Hepatocyte (in vitro differentiated cells): ENCODE data around the gene VCAM1. TPM values are rescaled to one million over a fixed set of nuclear protein-coding genes. Genes with fewer than 3 reads are reported as not detected.

Experiments used
- DNase-seq: peaks from one replicate; pipeline ENCODE4 v3.0.0-alpha.2; 2016; ENCODE audit warnings: low spot score
- H2AFZ ChIP-seq: fragments of 200-600 bp; sonication (generic); 2 replicates; pipeline ENCODE4 v1.6.0; 2016; ENCODE audit warnings: antibody characterized with exemption, mild to moderate bottlenecking
- H3K27ac ChIP-seq: fragments of 200-600 bp; sonication (generic); 2 replicates; pipeline ENCODE4 v1.5.1; 2016; ENCODE audit warnings: mild to moderate bottlenecking
- H3K27me3 ChIP-seq: fragments of 200-600 bp; sonication (generic); 2 replicates; pipeline ENCODE4 v1.6.1; 2016
- H3K36me3 ChIP-seq: fragments of 200-600 bp; sonication (generic); replicated peaks from 2 replicates; pipeline ENCODE4 v1.5.1; 2016; ENCODE audit warnings: low read depth; ENCODE audit not compliant: insufficient read depth
- H3K4me1 ChIP-seq: fragments of 200-600 bp; sonication (generic); 2 replicates; pipeline ENCODE4 v1.5.1; 2016; ENCODE audit warnings: mild to moderate bottlenecking, moderate library complexity; ENCODE audit not compliant: insufficient read depth
- H3K4me2 ChIP-seq: fragments of 200-600 bp; sonication (generic); 2 replicates; pipeline ENCODE4 v1.6.0; 2016
- H3K4me3 ChIP-seq: fragments of 200-600 bp; sonication (generic); 2 replicates; pipeline ENCODE4 v1.5.1; 2016; ENCODE audit warnings: mild to moderate bottlenecking
- H3K79me2 ChIP-seq: fragments of 200-600 bp; sonication (generic); 2 replicates; pipeline ENCODE4 v1.6.0; 2017; ENCODE audit warnings: mild to moderate bottlenecking
- H3K9me2 ChIP-seq: fragments of 200-600 bp; sonication (generic); replicated peaks from 2 replicates; pipeline ENCODE4 v1.6.0; 2017; ENCODE audit warnings: mild to moderate bottlenecking; ENCODE audit not compliant: insufficient read depth
- H3K9me3 ChIP-seq: fragments of 200-600 bp; sonication (generic); 2 replicates; pipeline ENCODE4 v1.5.1; 2016; ENCODE audit warnings: low read depth, mild to moderate bottlenecking
- H4K20me1 ChIP-seq: fragments of 200-600 bp; sonication (generic); 2 replicates; pipeline ENCODE4 v1.6.0; 2016; ENCODE audit warnings: mild to moderate bottlenecking; ENCODE audit not compliant: insufficient read depth, poor library complexity, severe bottlenecking
- CTCF ChIP-seq: fragments of 200-600 bp; sonication (generic); IDR thresholded peaks from 2 replicates; pipeline ENCODE4 v1.5.1; 2016; ENCODE audit warnings: antibody characterized with exemption, mild to moderate bottlenecking; ENCODE audit not compliant: poor library complexity
- EZH2 ChIP-seq: fragments of 200-600 bp; sonication (generic); IDR thresholded peaks from 2 replicates; pipeline ENCODE4 v1.6.1; 2016; ENCODE audit warnings: antibody characterized with exemption, mild to moderate bottlenecking, borderline replicate concordance
- EZH2phosphoT487 ChIP-seq: fragments of 200-600 bp; sonication (generic); IDR thresholded peaks from one replicate; pipeline ENCODE4 v1.6.1; 2018; ENCODE audit warnings: antibody characterized with exemption, mild to moderate bottlenecking, low read depth, moderate library complexity; ENCODE audit not compliant: unreplicated experiment, severe bottlenecking
- WGBS: methylation state at CpG from one replicate; pipeline ENCODE4 v1.1.6; 2016; ENCODE audit warnings: low lambda C conversion rate; ENCODE audit errors: missing lambda C conversion rate; 5-methylcytosine and 5-hydroxymethylcytosine counted together
- polyA plus RNA-seq: library from polyadenylated mRNA; unstranded; fragments of >200 nt; fragmentation: Nextera tagmentation; extraction: Ambion mirVana; gene quantifications from 2 replicates; pipeline ENCODE4 v1.2.1, GENCODE V29; 2016
- total RNA-seq: library from RNA; depleted of rRNA; stranded (reverse); fragments of >200 nt; gene quantifications from 2 replicates; pipeline ENCODE4 v1.2.3, GENCODE V29; 2014

The VCAM1 gene
- total and polyA plus RNA-seq, 2 experiments from 2014 or later, result 43.2 to 85.3 TPM

DNA sequence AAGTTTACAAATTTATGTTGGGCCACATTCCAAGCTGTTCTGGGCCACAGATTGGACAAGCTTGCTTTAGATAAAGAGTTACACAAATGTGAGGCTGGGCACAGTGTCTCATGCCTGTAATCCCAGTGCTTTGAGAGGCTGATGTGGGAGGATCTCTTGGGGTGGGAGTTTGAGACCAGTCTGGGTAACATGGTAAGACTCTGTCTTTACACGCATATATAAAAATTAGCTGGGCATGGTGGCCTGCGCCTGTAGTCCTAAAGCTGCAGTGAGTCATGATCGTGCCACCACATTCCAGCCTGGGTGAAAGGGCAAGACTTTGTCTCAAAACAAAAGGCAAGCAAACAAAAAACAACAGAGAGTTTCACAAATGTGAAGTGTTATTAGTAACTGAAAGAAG is 5.9 kb upstream of the VCAM1 start:
- Histone ChIP-seq H3K27me3 (no peaks in the 10 kb centered on the region), H4K20me1 (no peaks in the 10 kb centered on the region), H3K4me2 (no peak overlapping the region), H3K27ac (no peak overlapping the region), H2AFZ (no peak overlapping the region), H3K9me2 (no peaks in the 10 kb centered on the region), H3K79me2 (no peaks in the 10 kb centered on the region), H3K4me3 (no peak overlapping the region), H3K9me3 (no peaks in the 10 kb centered on the region), H3K4me1 (peaks cover 6% of the 10 kb centered on the region), H3K36me3 (no peaks in the 10 kb centered on the region)
- no peak for TF ChIP-seq EZH2phosphoT487
- no peak for TF ChIP-seq CTCF
- WGBS, result 90% methylated on average over 3 of the region's 3 CpGs
- DNase-seq, result no peak

- Histone ChIP-seq H3K27me3 (no peaks in the 10 kb centered on the region), H4K20me1 (no peaks in the 10 kb centered on the region), H3K9me2 (no peaks in the 10 kb centered on the region), H2AFZ (no peak overlapping the region), H3K9me3 (no peaks in the 10 kb centered on the region), H3K27ac (no peak overlapping the region), H3K4me3 (no peak overlapping the region), H3K79me2 (no peaks in the 10 kb centered on the region), H3K36me3 (no peaks in the 10 kb centered on the region), H3K4me1 (peaks cover 6% of the 10 kb centered on the region), H3K4me2 (no peak overlapping the region)
- WGBS, result 63% methylated on average over 1 of the region's 1 CpG
- DNase-seq, result no peak
- TF ChIP-seq EZH2 (no peak), EZH2phosphoT487 (no peak), CTCF (no peak)
Observed at GRCh38 chr1:100714599-100714998, 4.9 kb upstream of the VCAM1 start.

DNA sequence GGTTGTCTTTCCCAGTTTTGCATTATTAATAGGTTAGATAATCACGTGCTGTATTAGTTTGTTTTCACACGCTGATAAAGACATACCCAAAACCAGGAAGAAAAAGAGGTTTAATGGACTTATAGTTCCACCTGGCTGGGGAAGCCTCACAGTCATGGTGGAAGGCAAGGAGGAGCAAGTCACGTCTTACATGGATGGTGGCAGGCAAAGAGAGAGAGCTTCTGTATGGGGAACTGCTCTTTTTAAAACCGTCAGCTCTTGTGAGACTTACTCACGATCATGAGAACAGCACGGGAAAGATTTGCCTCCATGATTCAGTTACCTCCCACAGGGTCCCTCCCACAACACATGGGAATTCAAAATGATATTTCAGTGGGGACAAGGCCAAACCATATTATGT is 2.3 kb upstream of the VCAM1 start:
- Histone ChIP-seq H3K36me3 (no peaks in the 10 kb centered on the region), H3K4me2 (no peak overlapping the region), H2AFZ (no peak overlapping the region), H3K4me3 (no peak overlapping the region), H3K9me2 (no peaks in the 10 kb centered on the region), H3K79me2 (no peaks in the 10 kb centered on the region), H3K27me3 (no peaks in the 10 kb centered on the region), H3K9me3 (no peaks in the 10 kb centered on the region), H3K27ac (no peak overlapping the region), H3K4me1 (no peaks in the 10 kb centered on the region), H4K20me1 (no peaks in the 10 kb centered on the region)
- WGBS, result 91% methylated on average over 6 of the region's 6 CpGs
- TF ChIP-seq EZH2, result no peak
- no peak for TF ChIP-seq EZH2phosphoT487
- TF ChIP-seq CTCF, result no peak
- DNase-seq, result no peak

- no peaks in the 10 kb centered on the region for H3K36me3 ChIP-seq
- H3K79me2 ChIP-seq, result no peaks in the 10 kb centered on the region
- H3K27me3 ChIP-seq, result no peaks in the 10 kb centered on the region
- no peak overlapping the region for H3K4me2 ChIP-seq
- no peaks in the 10 kb centered on the region for H3K9me3 ChIP-seq
- no peak for TF ChIP-seq CTCF
- no peak for TF ChIP-seq EZH2
- TF ChIP-seq EZH2phosphoT487, result no peak
- DNase-seq, result no peak
- H2AFZ ChIP-seq, result no peak overlapping the region
- 70% methylated on average over 4 of the region's 4 CpGs for WGBS
- H4K20me1 ChIP-seq, result no peaks in the 10 kb centered on the region
- no peaks in the 10 kb centered on the region for H3K9me2 ChIP-seq
- H3K4me1 ChIP-seq, result no peaks in the 10 kb centered on the region
- no peak overlapping the region for H3K27ac ChIP-seq
- no peak overlapping the region for H3K4me3 ChIP-seq
Observed at GRCh38 chr1:100718581-100718980, 961 bp upstream of the VCAM1 start.
